NCI-H446 treated with DMSO at 0.1 percent for 48 hours (cell line): ENCODE measurements around the gene ANGPTL2.
"Not testable (repeated sequence)": the region's sequence is repeated elsewhere in the genome, so short reads cannot be mapped to it uniquely, and the experiment has no call there.

Source experiments
- DNase-seq: peaks from one replicate; lab custom pipeline; 2025; lab: John Stamatoyannopoulos, UW

The ANGPTL2 gene

GRCh38 chr9:127122176-127123063, at the start of gene ANGPTL2:
Gene ANGPTL2 (minus strand): TSS chr9:127122635. CDS start chr9:127108731, 13,904 bp downstream.
- DNase-seq, result peak; percentile 91

- DNase-seq, result not testable (repeated sequence)
Observed at GRCh38 chr9:127171348-127171747, 48.9 kb upstream of the ANGPTL2 start.

- DNase-seq, result no peak
Observed at GRCh38 chr9:127170652-127171051, 48.2 kb upstream of the ANGPTL2 start.

GRCh38 chr9:127170103-127170502, 47.7 kb upstream of the ANGPTL2 start:
- no peak for DNase-seq

GRCh38 chr9:127169575-127169883, 47.1 kb upstream of the ANGPTL2 start:
- no peak for DNase-seq

GRCh38 chr9:127168756-127169574, 46.5 kb upstream of the ANGPTL2 start:
- DNase-seq, result peak; percentile 58

- DNase-seq, result no peak
Observed at GRCh38 chr9:127167560-127168326, 45.3 kb upstream of the ANGPTL2 start.

- DNase-seq, result no peak
Observed at GRCh38 chr9:127166651-127167524, 44.5 kb upstream of the ANGPTL2 start.

- DNase-seq, result no peak
Observed at GRCh38 chr9:127166111-127166510, 43.7 kb upstream of the ANGPTL2 start.

- DNase-seq, result no peak
Observed at GRCh38 chr9:127165116-127165515, 42.7 kb upstream of the ANGPTL2 start.

GRCh38 chr9:127163409-127163808, 41.0 kb upstream of the ANGPTL2 start:
- DNase-seq, result no peak

GRCh38 chr9:127162864-127163365, 40.5 kb upstream of the ANGPTL2 start:
- no peak for DNase-seq

GRCh38 chr9:127162046-127162863, 39.8 kb upstream of the ANGPTL2 start:
- no peak for DNase-seq

- DNase-seq, result no peak
Observed at GRCh38 chr9:127161081-127161624, 38.7 kb upstream of the ANGPTL2 start.

GRCh38 chr9:127159949-127160610, 37.6 kb upstream of the ANGPTL2 start:
- no peak for DNase-seq

GRCh38 chr9:127159325-127159801, 36.9 kb upstream of the ANGPTL2 start:
- no peak for DNase-seq

GRCh38 chr9:127158786-127159324, 36.4 kb upstream of the ANGPTL2 start:
- DNase-seq, result no peak

GRCh38 chr9:127155314-127155960, 33.0 kb upstream of the ANGPTL2 start:
- no peak for DNase-seq
